A673 (cell line): ENCODE measurements around the gene PFN3.

Experiments
- EZH2 ChIP-seq: fragments of 200-600 bp; sonication (generic); IDR thresholded peaks from 2 replicates; pipeline ENCODE4 v1.6.1; 2017; ENCODE audit warnings: borderline replicate concordance, low read depth, mild to moderate bottlenecking, mixed read lengths, antibody characterized with exemption, low read length; ENCODE audit not compliant: poor library complexity, severe bottlenecking
- TF ChIP-seq, protein P1 (sequence below): fragments of 300-800, 200-600 bp; sonication (generic); conservative IDR thresholded peaks from 2 replicates; pipeline ENCODE4 v1.5.1; 2017; ENCODE audit warnings: low read depth, mild to moderate bottlenecking, antibody characterized with exemption, low read length, moderate library complexity, mixed read lengths

DNA sequence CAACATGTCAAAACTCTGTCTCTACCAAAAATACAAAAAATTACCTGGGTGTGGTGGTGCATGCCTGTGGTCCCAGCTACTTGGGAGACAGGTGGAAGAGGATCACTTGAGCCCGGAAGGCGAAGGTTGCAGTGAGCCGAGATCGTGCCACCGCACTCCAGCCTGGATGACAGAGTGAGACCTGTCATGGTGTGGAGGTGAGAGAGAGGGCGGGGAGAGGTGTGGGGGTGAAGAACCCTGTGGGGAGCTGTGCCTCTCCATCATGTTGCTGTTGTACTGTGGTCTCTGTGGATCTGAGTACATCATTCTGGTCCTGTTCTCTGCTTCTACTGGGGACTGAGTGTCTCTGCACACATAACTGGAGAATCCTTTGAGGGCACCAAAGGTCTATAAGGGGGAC is 27.6 kb downstream of the PFN3 start:
- TF ChIP-seq, protein P1, sequence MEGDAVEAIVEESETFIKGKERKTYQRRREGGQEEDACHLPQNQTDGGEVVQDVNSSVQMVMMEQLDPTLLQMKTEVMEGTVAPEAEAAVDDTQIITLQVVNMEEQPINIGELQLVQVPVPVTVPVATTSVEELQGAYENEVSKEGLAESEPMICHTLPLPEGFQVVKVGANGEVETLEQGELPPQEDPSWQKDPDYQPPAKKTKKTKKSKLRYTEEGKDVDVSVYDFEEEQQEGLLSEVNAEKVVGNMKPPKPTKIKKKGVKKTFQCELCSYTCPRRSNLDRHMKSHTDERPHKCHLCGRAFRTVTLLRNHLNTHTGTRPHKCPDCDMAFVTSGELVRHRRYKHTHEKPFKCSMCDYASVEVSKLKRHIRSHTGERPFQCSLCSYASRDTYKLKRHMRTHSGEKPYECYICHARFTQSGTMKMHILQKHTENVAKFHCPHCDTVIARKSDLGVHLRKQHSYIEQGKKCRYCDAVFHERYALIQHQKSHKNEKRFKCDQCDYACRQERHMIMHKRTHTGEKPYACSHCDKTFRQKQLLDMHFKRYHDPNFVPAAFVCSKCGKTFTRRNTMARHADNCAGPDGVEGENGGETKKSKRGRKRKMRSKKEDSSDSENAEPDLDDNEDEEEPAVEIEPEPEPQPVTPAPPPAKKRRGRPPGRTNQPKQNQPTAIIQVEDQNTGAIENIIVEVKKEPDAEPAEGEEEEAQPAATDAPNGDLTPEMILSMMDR = no peak
- no peak for TF ChIP-seq EZH2
